GM19023 (cell line): ENCODE data around the gene IQSEC3.

Experiments
- ATAC-seq: cut with Tn5 transposase; IDR thresholded peaks from one replicate; pipeline ENCODE4 v1.9.1; 2021; ENCODE audit warnings: mild to moderate bottlenecking, moderate library complexity; ENCODE audit not compliant: unreplicated experiment

Gene IQSEC3

DNA sequence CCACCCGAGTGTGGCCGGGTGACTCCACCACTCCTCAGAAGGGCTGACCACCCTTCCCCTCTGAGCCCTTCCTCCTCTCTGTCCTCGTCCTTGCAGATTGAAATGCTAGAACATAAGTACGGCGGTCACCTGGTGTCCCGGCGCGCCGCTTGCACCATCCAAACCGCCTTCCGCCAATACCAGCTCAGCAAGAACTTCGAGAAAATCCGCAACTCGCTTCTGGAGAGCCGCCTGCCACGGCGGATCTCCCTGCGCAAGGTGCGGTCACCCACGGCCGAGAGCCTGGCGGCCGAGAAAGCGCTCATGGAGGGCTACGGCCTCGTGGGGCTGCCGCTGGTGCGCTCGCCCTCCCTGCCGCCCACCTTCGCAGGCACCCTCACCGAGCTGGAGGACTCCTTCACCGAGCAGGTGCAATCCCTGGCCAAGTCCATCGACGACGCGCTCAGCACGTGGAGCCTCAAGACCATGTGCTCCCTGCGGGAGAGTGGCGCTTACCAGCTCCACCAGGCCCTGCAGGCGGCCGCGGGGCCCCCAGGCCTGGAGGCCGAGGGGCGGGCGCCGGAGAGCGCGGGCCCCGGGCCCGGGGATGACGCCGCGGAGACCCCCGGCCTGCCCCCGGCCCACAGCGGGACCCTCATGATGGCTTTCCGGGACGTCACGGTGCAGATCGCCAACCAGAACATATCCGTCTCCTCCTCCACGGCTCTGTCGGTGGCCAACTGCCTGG lies 71.8 kb downstream of the IQSEC3 start:
- ATAC-seq = no peak

DNA sequence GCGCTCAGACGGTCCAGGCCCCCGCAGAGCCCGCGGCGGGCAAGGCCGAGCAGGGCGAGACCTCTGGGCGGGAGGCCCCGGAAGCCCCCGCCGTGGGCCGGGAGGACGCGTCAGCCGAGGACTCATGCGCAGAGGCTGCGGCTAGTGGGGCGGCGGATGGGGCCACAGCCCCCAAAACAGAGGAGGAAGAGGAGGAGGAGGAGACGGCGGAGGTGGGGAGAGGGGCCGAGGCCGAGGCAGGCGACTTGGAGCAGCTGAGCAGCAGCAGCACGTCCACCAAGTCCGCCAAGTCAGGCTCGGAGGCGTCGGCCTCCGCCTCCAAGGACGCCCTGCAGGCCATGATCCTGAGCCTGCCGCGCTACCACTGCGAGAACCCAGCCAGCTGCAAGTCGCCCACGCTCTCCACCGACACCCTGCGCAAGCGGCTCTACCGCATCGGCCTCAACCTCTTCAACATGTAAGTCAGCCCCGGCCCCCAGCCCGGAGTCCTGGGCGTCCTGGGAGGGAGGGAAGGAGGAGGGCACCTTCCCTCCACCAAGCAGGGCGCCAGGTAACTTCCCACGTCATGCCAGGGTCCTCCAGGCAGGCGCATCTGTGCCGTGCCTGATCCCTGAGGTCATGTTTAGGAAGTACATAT lies 72.4 kb downstream of the IQSEC3 start:
- ATAC-seq = no peak

DNA sequence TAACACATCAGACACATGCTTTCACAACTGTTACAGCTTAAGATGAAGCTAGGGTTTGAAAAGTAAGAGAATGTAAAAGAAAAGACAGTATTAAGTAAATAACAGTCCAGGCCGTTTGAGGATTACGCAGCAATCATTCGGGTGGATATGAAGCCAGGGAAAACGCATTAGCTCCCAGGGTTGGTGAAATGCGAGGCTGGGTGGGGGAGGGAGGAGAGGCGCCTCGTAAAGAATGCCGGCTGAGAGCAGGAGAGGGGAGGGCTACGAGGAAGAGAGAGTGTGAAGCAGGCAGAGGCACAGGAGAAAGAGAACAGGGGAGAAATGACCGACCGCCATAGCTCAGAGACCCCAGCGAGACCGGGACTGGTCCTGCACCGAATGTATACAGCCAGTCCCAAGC lies 73.0 kb downstream of the IQSEC3 start:
- ATAC-seq = no peak

DNA sequence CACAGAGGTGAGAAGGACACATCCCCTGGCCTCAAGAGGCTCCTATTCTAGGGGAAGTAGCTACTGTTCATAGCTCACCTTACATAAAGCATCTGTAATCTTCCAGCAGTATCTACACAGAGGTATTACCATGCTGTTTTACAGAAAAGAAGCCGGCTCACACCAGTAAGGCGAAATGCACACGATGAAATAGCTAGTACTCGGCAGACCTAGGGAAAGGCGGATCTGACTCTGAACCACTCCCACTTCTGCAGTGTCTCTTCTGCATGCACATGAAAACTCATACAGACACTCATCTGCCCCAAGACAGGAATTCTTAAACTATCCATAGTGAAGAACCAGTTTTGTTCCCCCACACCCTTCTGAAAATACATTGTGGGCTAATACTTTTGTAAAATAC lies 73.6 kb downstream of the IQSEC3 start:
- ATAC-seq = no peak

DNA sequence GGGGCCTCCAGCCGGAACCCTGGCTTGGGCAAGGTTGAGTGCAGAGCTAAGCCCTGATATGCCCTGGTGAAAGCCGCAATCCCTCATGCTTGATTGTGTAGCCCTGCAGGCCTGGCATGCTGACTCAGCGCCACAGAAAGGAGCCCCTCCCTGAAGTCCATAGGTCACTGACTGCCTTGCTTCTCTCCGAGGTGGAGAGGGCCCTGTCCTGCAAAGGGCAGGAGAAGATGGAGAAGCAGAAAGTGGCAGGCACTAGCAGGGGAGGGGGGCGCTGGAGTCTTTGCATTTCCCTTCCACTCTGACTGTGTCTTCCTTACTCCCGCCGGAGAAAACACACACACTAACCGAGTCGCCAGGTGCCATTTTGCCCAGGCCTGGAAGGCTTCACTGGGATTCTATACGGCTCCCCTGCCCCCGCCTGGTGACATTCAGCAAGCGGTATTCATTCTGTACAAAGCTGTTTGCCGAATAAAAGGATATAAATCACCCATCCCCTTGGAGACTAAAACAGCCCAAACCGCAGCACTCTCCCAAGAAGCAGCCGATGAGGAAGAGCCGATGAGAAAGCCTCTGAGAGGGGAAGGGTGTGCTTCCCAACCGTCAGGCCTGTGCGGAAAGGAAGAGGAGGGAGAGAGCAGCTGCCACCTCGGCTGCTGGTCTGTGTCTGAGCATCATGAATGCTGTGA lies 77.5 kb downstream of the IQSEC3 start:
- no peak for ATAC-seq

DNA sequence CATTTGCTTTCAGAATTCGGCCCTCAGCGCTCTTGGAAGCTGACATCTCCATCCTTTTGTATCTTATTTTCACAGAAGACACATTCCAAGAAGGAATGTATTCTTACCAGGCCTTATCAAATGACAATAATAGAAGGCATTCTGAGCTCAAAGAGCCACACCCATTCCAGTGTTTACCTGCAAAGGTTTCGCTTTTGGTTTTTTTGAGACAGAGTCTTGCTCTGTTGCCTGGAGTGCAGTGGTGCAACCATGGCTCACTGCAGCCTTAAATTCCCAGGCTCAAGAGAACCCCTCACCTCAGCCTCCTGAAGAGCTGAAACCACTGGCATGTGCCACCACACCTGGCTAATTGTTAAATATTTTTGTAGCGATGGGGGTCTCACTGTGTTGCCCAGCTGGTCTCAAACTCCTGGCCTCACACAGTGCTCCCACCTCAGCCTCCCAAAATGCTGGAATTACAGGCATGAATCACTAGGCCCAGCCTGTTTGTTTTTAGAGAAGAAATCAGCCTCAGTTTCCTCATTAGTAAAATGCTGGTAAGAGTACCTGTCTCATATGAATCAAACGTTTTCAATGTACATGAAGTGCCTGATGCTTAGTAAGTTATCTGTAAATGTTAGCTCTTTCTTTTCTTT lies 78.2 kb downstream of the IQSEC3 start:
- ATAC-seq = no peak

DNA sequence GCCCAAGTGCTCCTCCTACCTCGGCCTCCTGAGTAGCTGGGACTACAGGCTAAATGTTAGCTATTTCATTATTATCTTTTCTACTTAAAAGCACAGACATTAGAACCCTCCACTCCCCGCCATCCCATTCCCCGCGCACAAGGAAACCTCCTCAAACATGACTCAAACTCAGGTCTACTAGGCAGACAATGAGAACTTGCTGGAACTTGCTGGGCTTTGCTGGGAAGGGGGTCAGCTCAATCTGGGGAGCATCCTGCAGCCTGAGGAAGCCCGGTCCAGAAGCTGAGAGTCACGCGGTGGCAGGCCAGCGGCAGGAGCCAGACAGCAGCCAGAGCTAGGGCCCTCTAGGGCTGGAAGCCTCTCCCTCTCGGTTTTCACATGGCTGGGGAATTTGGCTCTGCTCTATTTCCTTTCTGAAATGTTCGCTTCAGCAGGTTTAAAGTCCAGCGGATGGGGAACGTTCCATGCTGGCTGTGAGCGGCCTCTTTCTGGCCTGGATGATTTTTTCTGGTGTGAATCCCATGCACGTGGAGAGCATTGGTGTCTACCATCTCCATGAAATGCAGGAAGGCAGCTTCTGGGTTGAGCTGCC lies 78.9 kb downstream of the IQSEC3 start:
- no peak for ATAC-seq

DNA sequence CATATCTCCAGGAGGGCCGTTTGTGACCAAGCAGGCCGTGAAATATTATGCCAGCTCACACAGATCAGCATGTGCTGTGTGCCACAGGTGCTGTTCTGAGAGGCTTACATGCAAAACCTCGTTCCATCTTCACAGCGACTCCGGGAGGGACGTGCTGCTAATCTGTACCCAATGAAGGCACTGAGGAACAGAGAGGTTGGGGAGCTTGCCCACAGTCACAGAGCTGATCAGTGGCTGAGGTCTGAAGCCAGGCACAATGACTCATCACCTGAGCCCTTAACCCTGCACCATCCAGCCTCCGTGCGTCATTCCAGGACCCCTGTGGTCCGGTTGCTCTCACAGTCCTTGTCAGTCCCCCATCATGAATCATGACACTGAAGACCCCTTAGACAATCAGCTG lies 80.7 kb downstream of the IQSEC3 start:
- ATAC-seq = no peak

DNA sequence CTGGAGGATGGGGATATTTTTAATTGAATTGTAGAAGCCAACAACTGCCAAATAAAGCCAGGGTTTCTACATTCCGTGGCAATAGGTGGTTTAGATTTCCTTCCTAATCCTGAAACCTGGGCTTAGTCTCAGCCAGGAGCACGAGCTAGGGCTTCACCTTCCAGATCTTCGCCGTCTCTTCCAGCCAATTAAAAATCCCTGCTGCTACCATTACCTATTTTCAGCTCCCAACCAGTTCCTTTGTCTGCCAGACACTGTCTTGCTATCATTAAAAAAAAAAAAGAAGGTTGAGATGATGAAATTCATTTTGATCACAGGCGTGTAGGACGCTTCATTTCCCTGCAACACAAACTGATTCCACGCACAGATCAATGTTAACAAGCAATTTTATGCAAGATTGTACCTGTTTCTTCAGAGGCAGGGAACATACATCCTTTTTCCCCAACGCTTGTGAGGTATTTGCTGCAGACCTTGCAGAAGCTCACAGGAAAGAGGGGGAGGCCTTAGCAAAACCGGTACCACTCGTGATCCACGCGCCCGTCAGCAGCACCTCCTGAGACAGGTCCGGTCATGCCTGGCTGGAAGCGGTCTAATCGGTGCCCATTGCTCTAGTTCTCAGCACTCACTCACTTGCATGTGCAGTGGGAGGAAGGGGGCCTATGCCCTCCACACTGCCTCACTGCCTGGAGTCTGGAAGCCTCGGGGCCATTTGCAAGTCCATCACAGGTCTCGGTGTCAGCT lies 82.3 kb downstream of the IQSEC3 start:
- ATAC-seq = no peak

DNA sequence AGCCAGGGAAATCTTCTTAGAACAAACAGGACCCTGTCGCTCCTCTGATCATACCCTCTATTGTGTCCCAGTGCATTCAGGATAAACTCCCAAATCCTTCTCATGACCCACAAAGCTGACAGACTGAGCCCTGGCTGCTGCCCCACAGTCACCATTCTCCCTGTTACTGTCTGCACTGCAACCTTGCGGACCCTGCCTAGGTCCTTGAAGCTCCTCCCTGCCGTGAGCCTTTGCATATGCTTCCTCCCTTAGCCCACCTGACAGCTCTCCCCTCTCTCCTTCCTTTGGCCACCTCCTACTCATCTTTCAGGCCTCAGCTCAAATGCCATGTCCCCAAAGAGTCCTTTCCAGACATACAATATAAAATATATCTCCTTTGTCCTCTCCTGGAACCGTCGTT lies 85.0 kb downstream of the IQSEC3 start:
- no peak for ATAC-seq

DNA sequence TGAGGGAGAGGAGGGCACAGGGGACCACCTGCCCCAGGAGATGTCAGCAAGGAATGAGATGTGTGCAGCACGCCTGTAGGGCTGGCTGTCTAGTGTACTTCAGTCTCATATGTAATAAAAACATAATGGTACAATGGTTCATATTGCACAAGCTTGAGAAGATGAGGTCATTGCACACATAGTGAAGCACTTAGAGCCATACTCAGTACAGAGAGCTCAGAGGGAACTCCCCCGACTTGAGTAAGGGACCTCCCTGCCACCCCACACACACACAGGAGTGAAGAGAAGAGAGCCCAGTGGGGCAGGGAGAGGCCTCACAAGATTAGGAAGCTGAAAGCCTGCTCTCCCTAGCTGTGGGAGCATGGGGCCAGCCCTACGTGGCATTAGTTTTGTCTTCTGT lies 85.9 kb downstream of the IQSEC3 start:
- no peak for ATAC-seq

DNA sequence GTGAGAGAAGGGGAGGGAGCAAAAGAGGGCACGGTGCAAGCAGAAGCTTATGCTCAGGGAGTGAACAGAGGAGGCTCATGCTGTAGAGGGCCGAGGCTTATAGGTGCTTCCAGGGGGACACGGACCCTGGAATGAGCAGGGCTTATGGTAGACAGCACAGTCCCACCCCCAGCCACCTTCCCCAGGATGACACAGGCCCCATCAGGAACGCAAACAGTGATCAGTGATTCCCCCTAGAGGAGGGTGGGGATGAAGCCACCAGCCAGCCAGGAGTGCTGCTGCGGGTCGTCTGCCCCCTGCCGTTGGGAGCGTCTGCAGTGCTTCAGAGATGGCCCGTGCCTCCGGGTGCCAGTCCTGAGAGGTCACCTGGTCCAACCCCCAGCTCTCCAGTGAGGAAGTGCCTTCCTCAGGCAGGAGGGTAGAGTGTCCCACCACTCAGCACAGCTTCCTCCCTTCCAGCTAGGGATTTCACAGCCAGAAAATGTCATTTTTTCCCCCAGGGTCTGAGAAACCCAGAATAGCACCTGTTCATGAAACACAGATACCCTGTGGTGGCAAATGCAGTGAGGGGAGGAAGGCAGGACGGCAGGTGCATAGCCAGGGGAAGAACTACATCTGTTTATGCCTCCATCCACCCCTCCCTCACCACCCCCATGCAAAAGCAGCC lies 86.6 kb downstream of the IQSEC3 start:
- ATAC-seq = no peak

DNA sequence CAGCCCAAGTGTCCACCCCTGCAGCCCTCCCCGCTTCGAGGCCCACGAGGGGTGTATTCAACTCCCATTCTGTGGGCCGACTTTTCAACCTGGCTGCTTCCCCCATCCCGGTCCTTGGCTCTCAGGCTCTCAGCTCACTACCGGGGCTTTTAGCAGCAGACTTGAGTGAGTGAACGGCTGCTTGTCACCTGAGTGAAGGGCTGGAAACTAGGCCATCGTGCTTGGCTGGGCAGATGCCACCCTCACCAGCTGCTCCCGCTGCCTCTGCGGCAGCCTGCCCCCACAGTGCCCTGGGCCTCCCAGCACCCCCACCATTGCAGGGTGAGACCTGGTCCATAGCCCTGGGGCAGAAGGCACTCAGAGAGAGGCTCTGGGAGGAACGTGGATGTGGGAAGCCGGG lies 87.5 kb downstream of the IQSEC3 start:
- no peak for ATAC-seq

DNA sequence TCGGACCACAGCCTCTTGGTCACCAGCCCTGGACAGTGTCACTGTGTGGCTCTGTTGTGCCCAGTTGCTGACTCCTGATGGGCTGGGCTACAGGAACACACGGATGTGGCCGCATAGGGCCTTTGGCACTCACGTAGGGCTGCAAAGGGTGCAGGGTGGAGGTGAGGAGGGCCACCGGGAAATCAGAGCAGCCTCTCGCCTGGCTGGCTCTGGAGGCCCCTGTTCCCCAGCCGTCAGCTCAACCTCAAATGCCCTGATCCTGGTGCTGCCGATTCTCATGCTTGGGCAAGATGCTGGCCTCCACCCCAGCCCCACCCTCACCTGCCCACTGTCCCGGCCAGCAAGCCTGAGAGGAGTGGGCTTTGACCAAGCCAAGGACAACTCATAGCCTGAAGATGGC lies 88.4 kb downstream of the IQSEC3 start:
- ATAC-seq = no peak

DNA sequence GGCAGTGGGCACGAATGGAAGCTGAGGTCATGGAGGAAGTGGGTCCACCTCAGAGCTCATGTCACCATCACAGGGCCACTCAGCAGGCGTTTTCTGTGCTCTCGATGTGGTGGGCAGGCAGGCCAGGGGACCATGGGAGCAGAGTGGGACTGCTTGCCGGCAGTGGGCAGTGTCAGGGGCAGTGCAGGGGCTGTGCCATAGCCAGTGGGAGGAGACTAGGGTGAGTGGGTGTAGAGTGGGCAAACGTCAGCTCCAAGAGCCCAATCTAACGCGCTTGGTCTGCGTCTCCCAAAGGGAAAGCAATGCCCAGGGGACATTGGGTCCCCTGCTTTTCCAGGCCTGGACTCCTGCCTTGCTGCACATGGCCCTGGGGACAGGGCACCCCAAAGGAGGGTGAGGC lies 89.1 kb downstream of the IQSEC3 start:
- no peak for ATAC-seq

DNA sequence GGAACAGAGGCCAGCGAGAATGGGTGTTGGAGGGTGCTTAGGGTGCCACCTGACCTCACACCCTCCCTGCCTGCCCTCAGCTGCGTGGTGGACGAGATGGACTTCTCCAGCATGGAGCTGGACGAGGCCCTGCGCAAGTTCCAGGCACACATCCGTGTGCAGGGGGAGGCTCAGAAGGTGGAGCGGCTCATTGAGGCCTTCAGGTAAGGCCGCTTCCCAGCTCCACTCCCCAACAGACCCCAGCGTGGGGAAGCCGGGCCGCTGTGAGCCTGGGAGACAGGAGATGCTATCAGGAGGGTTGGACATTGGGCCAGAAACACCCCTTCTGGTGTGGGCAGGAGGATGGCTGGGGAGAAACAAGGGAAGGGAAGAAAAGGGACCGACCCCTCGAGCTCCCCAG lies 90.4 kb downstream of the IQSEC3 start:
- no peak for ATAC-seq

DNA sequence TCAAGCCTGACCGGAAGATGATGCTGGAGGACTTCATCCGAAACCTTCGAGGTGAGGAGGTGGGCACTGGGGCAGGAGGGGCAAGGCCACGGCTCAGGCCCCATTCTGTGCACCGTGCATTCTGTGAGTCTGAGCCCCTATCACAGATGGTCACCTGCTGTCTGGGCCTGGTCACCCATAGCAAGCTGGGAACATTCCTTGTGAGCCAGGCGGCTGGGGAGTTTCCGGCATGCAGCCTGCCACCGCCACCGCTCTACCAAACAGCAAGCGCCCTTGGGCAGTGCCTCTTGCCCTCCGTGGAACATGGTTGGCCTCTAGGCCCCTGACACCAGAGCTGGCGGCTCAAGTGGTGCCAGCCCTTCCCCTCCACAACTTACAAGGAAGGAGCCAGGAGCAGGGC lies 91.1 kb downstream of the IQSEC3 start:
- no peak for ATAC-seq

DNA sequence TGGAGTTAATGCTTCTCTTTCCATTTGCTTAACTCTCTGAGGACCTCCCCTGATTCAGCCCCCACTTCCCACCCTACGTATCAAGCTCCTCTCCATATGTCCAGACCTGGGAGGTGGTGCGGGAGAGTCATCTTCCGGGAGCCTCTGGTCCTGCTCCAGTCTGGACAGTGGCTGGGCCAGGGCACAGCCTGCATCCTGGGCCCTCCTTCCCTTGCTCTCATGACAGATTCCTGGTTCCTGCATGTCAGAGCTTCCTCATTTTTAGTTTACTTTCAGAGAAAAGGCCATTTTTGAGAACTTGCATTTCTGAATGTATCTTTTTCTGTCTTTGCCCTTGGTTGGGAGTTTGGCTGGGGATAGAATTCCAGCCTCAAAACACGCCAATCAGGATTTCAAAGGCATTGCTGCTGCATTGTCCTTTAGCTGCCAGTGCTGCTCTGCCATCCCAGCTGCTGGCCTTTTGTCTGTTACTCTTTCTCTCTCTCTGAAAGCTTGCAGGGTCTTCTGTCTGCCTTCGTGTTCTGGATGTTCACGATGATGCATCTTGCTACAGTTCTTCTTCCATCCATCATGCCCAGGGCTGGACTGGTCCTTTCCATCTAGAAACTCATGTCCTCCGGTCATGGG lies 92.7 kb downstream of the IQSEC3 start:
- no peak for ATAC-seq

DNA sequence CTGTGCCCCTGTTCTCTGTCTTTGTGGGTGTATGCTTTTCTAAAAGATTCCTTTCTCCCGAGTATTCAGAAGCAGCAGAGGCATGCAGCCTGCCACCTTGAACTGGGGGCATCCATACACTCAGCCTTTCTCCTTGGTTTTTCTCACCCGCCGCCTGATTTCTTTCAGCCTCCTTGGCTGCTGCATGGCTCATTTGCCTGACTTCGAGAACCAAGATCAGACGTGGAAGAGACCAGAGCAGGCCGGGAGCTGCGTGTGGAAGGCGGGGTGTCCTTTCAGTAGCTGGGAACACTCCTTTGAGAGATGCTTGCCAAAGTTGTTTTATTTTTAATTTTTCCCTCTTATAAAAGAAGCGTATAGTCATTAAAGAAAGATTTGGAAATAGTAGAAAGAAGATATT lies 94.3 kb downstream of the IQSEC3 start:
- no peak for ATAC-seq

DNA sequence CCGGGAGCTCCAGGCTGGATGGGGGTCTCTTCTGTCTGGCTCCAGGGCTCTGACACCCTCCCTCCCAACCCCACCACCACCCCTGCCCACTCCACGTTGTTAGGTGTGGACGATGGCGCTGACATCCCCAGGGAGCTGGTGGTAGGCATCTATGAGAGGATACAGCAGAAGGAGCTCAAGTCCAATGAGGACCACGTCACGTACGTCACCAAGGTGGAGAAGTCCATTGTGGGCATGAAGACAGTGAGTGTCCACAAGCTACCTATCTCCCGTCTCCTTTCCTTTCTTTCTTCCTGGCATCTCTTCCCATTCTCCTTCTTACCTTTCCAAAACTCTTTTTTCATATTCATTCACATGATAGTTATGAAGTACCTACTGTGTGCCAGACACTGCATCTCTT lies 95.3 kb downstream of the IQSEC3 start:
- no peak for ATAC-seq
